NCI-H345 (cell line): ENCODE data around the gene RTP5.
"Not testable (repeated sequence)": the region's sequence is repeated elsewhere in the genome, so short reads cannot be mapped to it uniquely, and the experiment has no call there.

Source experiments
- DNase-seq: peaks from one replicate; lab custom pipeline; 2025; lab: John Stamatoyannopoulos, UW

Gene RTP5

DNA sequence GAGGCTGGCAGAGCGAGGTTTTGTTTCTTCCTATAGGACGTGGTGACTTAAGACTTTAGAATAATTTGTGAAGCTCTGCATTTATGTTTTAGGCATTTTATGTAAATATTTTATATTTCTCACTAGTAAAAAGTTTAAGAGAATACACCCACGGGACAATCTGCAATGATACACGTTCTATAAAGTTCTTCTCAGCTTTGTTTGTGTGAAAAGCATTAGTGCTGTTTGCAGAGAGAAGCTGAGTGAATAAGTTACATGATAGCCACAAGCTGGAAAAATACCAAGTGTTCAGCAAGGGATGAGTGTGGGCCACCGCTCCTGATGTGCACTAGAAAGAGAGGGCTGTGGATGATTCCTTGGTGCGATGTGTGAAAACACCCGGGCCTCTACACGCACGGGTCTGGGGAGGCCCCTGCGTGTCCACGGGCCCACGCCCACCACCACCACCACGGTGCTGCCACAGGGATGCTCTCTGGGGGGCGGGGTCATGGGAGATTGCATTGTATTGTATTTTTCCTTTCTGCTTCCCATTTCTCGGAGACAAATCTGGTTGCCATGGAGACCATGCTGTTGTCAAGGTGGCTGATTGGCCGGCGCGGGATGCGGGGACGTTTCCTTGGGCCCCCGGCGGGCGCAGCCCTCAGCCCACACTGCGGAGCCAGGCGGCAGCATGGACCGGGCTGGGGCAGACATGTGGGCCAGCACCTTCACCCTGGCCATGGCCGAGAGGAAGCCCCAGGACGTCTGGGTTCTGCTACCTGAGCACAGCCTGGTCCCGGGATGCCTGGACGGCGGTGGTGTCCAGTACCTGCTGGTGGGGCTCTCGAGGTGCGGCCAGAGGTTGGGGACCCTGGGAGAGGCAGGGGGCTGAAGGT lies at the start of gene RTP5:
Gene RTP5 (plus strand): TSS at position 643 of the 875 bp plus-strand sequence. CDS start 28 bp downstream, at position 671.
- DNase-seq, result no peak

DNA sequence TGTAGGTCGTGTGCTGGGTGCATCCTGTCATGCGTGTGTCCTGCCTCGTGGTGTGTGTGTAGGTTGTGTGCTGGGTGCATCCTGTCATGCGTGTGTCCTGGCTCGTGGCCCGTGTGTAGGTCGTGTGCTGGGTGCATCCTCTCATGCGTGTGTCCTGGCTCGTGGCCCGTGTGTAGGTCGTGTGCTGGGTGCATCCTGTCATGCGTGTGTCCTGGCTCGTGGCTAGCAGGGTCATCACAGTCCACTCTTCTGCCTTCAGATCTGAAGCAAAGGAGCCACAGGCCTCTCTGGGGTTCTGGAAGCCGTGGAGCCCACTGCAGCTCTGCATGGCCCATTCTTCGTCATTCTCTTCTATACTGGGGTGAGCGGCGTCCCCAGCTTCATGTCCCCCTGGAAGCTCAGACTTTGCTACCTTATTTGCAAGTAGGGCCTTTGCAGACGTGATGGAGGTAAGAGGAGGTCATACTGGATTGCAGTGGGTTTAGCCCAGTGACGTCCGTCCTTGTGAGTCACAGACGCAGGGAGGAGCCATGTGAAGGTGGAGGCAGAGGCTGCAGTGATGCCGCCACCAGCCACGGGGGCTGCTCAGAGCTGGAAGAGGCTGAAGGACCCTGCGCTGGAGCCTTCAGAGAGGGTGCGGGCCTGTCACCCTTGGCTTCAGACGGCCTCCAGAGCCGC lies 49.4 kb upstream of the RTP5 start:
- DNase-seq, result not testable (repeated sequence)

DNA sequence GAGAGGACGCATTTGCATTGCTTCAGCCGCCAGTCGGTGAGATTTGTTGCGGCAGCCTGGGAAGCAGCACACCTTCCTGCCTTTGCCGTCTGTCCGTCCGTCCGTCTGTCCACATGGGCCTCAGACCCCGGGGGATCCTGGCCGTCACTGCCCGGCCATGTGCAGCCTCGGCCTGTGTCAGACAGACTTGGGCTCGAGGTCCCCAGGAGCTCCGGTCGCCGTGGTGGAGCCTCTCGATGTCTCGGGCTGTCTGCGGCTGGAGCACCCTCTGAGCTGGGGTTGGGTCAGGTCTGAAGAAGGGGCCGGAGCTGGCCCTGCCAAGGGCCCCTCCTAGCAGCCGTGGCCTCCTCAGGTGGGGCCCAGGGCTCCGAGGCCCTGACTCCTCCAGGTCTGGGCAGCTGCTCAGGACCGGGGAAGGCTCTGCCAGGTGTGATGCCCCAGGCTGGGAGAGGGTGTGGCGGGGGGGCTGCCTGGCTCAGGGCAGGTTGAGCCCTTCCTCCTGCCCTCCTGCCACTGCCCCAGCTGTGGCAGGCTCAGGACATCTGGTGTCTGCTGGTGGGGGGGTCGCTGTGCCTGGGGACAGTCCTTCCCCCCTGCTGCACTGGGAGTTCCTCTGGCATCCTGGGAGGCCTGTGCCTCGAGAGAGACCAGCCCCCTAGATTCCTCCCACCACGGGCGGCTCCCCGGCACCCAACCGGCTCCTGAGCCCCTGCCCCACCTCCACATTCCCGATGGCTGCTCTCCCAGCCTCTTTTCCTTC lies 48.7 kb upstream of the RTP5 start:
- no peak for DNase-seq

DNA sequence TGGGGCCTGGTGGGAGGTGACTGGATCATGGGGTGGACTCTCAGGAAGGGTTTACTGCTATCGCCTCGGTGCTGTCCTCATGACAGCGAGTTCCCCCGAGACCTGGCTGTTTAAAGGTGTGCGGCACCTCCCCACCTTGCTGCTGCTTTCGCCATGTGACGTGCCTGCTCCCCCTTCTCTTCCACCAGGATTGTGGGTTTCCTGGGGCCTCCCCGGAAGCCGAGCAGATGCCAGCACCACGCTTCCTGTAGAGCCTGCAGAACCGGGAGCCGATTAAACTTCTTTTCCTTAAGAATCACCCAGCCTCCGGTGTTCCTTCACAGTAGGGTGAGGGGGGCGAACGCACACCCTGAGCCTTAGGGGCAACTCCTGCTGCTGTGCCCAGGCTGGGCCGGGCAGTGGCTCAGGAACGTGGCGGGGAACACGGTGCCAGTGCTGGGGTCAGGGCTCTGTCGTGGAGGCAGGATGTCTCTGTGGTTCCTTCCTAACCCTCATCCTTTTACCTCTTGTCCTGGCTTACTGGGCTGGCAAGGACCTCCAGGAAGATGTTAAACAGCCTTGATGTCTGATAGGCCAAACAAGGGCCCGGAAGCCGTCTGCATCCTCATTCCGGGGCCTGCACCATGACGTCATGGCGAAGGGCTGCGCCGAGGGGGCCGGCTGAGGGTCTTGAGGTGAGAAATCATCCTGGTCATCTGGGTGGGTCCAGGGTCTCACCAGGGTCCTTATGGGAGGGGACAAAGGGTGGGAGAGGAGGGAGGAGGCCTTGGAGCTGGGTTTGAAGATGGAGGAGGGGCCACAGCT lies 47.9 kb upstream of the RTP5 start:
- no peak for DNase-seq

GRCh38 chr2:241822264-241822623 lies 47.3 kb upstream of the RTP5 start:
- no peak for DNase-seq

DNA sequence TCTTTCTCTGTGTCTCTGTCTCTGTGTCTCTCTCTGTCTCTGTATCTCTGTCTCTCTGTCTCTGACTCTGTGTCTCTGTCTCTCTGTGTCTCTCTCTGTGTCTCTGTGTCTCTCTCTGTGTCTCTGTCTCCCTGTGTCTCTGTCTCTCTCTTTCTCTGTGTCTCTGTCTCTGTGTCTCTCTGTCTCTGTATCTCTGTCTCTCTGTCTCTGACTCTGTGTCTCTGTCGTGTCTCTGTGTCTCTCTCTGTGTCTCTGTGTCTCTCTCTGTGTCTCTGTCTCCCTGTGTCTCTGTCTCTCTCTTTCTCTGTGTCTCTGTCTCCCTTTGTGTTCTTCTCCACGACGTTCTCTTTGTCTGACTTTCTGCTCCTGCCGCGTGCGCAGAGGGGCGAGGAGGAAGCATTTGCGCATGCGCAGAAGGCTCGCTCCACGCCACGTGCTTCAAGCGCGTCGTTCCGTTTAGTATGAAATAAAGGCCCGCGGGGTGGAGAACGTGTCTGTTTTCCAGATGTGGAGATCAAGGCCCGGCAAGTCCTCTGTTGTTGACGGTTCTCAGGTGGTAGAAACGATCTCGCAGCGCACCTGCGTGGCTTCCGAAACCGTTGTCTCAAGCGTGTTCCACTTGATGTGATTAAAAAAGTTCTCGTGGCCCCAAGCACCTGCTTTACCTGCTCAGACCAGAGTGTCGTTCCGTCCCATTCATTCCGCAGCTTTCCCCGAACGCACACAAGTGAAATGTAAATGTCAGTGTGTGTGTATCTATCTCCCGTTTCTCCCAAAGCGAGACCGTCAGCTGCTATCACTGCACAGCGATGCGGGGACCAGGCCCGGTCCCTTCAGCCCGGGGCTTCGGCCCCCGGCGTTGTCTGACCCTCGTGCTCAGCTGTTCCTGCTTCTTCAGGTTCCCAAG lies 45.7 kb upstream of the RTP5 start:
- DNase-seq, result not testable (repeated sequence)

DNA sequence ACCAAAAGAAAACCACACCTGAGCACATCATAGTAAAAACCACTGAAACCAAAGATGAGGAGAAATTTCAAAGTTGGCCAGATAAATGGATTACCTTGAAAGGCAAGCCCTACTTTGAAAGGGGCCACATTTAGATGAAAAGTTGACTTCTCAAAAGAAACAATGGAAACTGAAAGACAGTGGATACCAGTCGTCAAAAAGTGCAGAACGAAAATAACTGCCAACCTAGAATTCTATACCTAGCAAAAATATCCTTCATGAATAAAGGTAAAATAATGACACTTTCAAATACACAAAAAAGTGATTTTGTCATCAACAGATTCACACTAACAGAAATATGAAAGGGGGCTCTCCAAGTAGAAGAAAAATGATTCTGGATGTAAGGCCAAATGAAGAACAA lies 42.1 kb upstream of the RTP5 start:
- DNase-seq, result no peak

DNA sequence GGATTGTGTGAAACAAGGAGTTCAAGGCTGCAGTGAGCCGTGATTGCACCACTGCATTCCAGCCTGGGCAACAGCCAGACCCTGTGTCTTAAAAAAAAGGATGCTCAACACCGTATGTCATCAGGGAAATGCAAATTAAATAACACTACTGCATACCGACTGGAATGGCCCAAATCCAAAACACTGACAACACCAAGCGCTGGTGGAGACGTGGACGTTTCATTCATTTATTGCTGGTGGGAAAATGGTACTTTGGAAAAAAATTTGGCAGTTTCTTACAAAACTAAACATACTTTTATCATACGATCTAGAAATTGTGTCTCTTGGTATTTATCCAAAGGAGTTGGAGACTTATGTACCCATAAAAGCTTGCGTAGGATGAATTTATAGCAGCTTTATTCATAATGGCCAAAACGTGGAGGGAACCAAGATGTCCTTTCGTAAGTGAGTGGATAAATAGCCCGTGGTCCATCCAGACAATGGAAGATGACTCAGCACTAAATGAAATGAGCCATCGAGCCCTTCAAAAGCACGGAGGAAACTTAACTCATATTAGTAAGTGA lies 36.3 kb upstream of the RTP5 start:
- no peak for DNase-seq

- DNase-seq, result not testable (repeated sequence)
Measured at GRCh38 chr2:241833756-241834526, 35.6 kb upstream of the RTP5 start.

DNA sequence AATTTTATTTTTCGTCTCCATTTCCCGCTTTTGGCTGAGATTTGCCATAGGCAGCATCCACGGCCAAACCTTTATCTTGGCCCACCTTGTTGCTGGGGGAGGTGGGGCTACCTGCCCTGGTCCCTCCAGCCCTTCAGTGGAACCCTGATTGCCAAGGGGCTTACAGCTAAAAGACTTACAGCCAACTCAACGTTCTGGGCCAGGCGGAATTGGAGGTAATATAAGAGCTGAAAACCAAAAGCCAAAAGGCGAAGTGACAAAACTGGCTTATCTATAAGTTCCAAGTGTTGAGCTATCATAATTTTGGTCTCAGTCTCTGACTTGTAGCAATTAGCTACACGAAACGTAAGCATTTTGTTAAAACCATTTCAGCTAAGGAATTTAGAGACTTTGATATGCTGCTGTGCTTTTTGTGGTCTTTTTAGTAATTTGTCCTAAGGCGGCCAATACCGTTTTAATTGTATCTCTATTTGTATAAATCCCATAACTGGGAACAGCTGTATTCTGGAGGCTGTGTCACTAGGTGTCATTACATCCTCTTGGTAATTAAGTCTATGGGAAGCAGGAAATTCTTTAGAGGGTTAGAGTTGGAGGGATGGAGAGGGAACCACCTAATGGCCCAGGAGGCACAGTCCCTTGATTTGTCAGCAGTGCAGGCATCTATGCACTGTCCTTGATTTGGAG lies 34.9 kb upstream of the RTP5 start:
- no peak for DNase-seq

DNA sequence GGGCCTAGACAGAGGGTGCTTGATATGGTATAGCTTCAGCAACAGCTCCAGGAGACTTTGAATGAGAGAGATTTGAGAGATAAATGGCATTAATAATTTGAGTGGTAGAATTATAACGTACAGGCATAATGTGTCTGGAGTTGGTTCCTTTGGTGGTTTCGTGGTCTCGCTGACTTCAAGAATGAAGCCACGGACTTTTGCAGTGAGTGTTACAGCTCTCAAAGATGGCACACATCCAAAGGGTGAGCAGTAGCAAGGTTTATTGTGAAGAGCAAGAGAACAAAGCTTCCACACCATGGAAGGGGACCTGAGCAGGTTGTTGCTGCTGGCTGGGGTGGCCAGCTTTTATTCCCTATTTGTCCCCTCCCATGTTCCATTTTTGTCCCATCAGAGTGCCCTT lies 33.9 kb upstream of the RTP5 start:
- no peak for DNase-seq

DNA sequence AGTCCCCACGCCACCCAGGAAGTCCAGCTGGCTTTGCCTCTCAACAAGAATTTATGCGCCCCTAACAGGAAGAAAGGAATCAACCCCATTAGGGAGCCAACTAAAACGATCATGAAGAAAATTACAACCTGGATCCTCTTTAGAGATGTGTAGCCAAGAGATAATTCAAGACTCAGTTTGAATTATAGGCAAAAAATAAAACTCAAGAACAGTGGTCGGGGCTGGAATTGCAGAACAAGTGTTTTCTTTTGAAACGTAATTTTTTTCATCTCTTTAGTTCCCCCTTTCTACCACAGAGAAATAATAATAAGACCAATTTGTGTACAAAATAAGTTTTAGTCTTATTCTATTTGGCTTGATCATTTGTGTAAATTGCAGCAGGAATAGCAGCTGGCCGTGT lies 33.2 kb upstream of the RTP5 start:
- no peak for DNase-seq

GRCh38 chr2:241837197-241837965 lies 32.1 kb upstream of the RTP5 start:
- no peak for DNase-seq

DNA sequence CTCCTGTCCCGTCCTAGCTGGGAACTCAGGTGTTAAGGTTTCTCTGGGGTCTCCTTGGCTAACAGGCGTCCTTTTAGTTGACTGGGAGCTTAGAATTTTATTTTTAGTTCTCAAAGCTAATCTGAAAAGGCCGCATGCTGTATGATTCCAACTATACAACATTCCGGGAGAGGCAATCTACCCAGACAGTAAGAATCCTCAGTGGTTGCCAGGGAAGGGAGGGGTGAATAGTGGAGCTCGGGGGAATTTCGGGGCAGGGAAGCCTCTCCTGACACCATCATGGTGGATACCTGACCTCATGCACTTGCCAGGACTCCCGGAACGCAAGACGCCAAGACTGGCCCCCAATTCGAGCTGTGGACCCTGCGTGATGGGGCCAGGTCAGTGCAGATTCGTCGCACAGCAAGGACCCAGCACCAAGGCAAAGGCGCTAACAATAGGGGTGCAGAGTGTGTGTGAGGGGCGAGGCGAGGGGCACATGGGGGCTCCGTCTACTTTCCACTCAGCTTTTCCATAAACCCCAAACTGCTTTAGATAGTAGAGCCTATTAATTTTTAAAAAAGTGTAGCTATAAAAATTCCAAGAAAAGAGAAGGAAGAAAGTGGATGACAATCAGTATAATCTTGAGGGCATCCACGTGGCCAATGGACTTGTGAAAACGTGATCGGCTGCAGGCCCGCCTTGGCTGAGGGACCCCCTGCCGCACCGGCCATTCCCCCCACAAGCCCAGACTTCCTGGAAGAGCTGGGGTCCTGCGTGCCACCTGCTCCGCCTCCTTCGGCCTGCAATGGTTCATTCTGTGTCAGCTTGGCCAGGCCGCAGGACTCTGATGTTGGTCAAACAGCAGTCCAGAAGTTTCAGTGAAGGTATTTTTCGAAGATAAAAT lies 28.1 kb upstream of the RTP5 start:
- no peak for DNase-seq

GRCh38 chr2:241842067-241842415 lies 27.5 kb upstream of the RTP5 start:
- no peak for DNase-seq

- DNase-seq, result no peak
Measured at GRCh38 chr2:241842620-241843211, 26.8 kb upstream of the RTP5 start.
